Lung microvascular endothelial cell (primary cell): ENCODE data around the gene SH3YL1. TPM values are rescaled to one million over a fixed set of nuclear protein-coding genes. Genes with fewer than 3 reads are reported as not detected.

ENCODE experiments used
- DNase-seq, 2 donors: peaks; one replicate each; pipeline versions ENCODE4 v3.0.0 to v3.0.0-alpha.2; 2010; ENCODE audit warnings: low read depth in 2 of 2
- total RNA-seq: library from RNA; depleted of rRNA; stranded (reverse); fragments of >200 nt; gene quantifications from 2 replicates; pipeline ENCODE4 v1.2.1, GENCODE V29; 2014

Gene SH3YL1
- total RNA-seq, 1 donor from 2014 or later = 13.7 TPM

- no peak for DNase-seq
Observed at GRCh38 chr2:184695-185094, 79.1 kb downstream of the SH3YL1 start.

- DNase-seq = no peak
Observed at GRCh38 chr2:182509-183122, 81.2 kb downstream of the SH3YL1 start.

- DNase-seq = no peak
Observed at GRCh38 chr2:180311-180710, 83.5 kb downstream of the SH3YL1 start.

- DNase-seq = no peak
Observed at GRCh38 chr2:179886-180285, 83.9 kb downstream of the SH3YL1 start.

GRCh38 chr2:177733-178132, 86.1 kb downstream of the SH3YL1 start:
- DNase-seq = no peak

- no peak for DNase-seq
Observed at GRCh38 chr2:176917-177316, 86.9 kb downstream of the SH3YL1 start.

- DNase-seq = no peak
Observed at GRCh38 chr2:175880-176820, 87.7 kb downstream of the SH3YL1 start.

- no peak for DNase-seq
Observed at GRCh38 chr2:175161-175786, 88.6 kb downstream of the SH3YL1 start.

- peak; percentile 2 to 3 for DNase-seq
Observed at GRCh38 chr2:172120-172519, 91.7 kb downstream of the SH3YL1 start.

GRCh38 chr2:169741-170140, 94.1 kb downstream of the SH3YL1 start:
- DNase-seq = no peak

Other genes with a start within 250 kb of the SH3YL1 start
- gene FAM110C, start 217.5 kb downstream of the SH3YL1 start, total RNA-seq = under 0.01 and 0.44 TPM in 2 replicates
- gene ACP1, start 915 bp upstream of the SH3YL1 start, total RNA-seq = 53.6 and 87.2 TPM in 2 replicates
- gene ALKAL2, start 24.1 kb upstream of the SH3YL1 start, total RNA-seq = not detected in 2 replicates